GM19043 (cell line): ENCODE data around the gene FYTTD1.
"Not testable (repeated sequence)": the region's sequence is repeated elsewhere in the genome, so short reads cannot be mapped to it uniquely, and the experiment has no call there.

Experiments used
- ATAC-seq: cut with Tn5 transposase; IDR thresholded peaks from one replicate; pipeline ENCODE4 v1.9.1; 2021; ENCODE audit warnings: low read depth; ENCODE audit not compliant: unreplicated experiment

FYTTD1 gene, protein sequence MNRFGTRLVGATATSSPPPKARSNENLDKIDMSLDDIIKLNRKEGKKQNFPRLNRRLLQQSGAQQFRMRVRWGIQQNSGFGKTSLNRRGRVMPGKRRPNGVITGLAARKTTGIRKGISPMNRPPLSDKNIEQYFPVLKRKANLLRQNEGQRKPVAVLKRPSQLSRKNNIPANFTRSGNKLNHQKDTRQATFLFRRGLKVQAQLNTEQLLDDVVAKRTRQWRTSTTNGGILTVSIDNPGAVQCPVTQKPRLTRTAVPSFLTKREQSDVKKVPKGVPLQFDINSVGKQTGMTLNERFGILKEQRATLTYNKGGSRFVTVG

DNA sequence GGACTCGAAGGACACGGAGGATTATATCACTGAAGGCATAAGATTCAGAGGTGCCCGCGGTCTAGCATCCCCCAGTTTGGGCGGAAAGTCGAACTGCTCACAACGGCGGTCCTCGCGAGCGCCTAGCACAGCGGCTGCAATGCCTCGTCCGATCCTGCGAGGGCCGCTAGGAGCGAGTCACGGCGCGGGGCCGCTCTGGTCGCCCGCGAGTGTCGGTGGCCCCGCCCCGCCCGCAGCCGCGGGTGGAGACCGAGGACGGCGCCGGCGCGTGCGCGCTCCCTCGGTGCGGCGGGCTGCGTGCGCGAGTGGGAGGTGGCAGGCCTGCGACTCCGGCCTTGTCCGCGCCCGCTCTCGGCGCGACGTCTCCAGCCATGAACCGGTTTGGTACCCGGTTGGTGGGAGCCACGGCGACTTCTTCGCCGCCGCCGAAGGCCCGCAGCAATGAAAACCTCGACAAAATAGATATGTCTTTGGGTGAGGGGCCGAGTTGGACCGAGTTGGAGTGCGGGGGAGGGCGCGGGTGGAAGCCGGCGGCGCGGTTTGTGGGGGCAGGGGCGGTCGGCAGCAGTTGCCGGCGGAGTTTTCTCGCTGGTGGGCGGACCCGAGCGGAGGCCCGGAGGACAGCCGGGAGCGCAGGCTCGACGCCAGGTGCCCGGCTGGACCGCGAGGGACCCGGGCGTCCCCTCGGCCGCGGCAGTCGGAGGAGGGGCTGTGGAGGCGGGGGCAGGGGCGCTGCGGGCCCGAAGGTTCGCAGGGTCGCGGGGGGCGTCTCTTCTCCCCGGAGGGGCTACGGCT, at the start of gene FYTTD1:
FYTTD1 (plus strand) TSS at position 283 of the 795 bp plus-strand sequence; CDS start at position 372, 89 bp downstream.
- ATAC-seq: peak; percentile 77

DNA sequence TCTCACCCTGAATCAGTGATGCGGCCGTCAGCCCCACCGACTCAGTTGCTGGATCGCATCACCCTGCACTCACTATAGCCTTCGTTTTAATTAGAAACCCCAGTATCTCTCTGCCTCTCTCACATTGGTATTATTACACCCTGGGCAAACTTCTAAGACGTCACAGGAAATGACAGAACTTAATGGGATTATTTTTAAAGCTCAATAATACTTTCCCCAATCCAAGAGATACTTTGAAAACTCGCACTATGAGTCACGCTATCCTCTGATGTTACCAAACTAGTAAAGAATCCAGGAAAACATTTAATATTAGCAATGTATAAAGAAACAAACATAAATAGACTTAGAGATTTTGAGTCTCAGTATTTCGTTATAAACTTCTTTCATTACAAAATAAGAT, 49.6 kb upstream of the FYTTD1 start:
- no peak for ATAC-seq

DNA sequence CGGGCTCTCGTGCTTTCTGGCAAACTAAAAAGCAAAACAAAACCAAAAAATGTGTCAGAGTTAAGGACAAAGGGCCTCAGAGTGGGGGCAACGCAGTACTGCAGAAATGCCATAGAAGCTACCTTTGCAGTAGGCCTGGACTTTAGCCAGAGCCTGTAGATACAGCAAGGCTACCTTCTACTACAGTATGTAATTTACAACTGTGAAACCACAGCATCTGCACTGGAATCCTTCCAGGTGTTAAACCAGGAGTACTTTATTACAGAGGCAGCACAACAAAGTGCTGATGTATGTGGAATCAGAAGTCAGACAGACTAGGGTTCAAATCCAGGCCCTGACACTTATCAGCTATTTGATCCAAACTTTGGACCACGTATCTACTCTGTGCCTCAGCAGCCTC, 47.8 kb upstream of the FYTTD1 start:
- ATAC-seq: no peak

DNA sequence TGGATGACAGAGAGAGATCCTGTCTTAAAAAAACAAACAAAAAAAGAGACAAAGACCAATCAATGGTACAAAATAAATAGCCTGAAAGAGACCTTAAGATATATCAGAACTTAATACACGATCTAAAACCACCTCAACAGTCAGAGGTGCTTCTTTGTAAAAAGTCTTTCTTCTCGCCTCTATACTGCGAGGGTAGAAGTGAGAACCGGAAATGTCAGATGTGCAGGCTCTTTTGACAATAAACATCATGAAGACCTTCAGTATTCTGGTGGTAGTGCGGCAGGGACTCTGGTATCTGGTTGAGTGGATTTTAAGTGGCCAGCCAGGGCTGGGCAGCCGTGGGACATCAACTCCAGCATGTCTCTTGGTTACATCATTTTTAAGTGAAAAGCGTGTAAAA, 43.0 kb upstream of the FYTTD1 start:
- no peak for ATAC-seq

DNA sequence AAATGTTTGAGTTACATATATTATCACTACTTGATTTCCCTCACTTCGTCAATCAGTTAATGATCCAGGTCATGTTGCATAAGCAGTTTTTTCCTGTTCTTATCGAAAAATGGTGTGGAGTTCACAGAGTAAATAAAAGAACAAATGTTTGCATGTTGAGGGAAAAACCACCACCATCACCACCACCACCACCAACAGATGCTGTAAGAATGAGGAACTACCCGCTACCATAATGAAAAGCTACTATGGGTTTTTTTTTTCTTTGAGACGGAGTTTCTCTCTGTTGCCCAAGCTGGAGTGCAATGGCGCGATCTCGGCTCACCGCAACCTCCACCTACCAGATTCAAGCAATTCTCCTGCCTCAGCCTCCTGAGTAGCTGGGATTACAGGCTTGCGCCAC, 40.5 kb upstream of the FYTTD1 start:
- ATAC-seq: no peak

DNA sequence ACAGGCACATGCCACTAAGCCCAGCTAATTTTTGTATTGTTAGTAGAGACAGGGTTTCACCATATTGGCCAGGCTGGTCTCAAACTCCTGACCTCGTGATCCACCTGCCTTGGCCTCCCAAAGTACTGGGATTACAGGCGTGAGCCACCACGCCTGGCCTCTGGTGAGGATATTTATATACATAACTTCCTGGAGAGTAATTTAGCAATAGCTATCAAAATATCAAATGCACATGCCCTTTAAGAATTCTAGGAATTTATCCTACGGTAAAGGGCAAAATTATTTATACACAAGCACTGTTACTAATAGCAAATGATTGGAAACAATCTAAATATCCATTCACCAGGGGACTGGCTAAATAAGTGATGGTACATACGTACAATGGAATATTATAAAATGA, 38.7 kb upstream of the FYTTD1 start:
- not testable (repeated sequence) for ATAC-seq

DNA sequence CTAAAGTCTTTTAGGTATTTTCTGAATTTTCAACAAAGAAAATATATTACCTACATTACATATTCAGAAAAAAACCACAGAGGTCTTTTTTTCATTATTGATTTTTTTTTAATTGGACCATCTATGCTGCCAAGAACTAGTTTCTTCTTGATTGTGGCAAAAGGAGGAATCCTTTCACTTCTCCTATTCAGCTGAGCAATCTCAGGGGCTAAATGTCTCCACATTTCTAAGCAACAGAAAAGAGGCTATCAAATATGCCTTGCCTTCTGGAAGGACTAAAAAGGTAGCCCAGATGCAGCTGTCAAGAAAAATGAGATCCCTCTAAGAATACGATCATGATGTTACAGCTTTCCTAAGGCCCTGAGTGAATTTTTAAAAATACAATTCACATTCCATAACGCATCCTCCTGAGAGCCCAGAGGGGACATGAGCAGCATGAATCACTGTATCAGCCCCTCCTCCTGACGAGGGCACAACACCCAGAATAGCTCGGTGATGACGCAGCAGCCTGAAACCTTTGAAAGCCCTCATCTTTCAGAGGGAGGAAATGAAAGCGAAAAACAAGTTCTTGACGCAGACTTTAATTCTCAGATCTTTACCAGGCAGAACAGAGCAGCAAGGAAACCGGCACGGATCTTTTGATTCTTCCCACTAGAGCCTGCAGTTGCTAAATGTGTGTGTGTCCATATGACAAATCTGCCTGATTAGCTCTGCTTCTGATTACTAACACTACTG, 37.5 kb upstream of the FYTTD1 start:
- peak; percentile 86 for ATAC-seq

DNA sequence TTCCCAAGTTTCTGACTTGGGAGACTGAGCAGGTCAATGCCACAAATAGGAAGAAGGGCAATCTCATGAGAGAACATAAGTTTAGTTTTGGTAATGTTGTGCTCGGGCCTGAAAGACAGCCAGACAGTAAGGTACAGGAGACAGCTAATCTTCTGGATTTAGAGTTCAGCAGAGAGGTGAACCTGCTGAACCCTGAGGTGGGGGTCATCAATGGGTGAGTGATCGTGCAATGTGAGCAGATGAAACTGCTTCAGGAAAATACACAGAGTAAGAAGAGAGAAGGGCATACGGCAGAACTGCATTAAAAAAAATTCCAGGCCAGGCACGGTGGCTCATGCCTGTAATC, 36.2 kb upstream of the FYTTD1 start:
- ATAC-seq: no peak

DNA sequence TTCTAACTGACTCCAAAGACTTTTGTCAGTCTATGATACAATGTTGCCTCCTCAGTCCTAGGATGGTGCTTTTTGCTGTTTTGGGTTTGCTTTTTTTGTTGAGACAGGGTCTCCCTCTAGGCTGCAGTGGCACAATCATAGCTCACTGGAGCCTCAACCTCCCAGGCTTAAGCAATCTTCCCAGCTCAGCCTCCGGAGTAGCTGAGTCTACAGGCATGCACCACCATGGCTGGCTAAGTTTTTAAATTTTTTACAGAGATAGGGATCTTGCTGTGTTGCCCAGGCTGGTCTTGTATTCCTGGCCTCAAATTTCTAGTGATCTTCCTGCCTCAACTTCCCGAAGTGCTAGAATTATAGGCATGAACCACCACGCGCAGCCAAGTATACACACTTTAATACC, 35.4 kb upstream of the FYTTD1 start:
- ATAC-seq: no peak

DNA sequence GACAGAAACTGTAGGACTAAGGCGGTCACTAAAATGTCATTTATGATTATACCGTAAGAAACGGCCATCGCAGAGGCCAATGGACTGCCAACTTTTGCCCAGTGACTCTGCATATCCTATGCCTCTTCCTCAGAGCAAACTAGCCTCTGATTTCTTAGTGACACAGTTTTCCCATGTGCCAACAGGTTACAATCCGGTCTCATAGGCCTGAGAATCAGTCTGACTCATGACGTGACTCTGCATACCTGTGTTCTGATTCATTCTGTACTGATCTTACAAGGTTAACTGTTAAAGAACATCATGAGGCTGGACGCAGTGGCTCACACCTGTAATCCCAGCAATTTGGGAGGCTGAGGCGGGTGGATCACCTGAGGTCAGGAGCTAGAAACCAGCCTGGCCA, 30.8 kb upstream of the FYTTD1 start:
- no peak for ATAC-seq

DNA sequence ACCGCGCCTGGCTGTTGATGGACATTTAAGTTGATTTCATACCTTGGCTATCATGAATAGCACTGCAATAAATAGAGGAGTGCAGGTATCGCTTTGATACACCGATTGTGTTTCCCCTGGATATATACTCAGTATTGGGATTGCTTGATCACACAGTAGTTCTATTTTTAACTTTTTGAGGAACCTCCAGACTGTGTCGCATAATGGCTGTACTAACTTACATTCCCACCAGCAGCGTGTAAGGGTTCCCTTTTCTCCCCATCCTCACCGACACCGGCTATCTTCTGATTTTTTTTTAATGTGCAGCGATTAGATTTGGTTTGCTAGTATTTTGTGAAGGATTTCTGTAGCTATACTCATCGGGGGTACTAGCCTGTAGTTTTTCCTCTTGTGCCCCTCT, 29.0 kb upstream of the FYTTD1 start:
- ATAC-seq: no peak

DNA sequence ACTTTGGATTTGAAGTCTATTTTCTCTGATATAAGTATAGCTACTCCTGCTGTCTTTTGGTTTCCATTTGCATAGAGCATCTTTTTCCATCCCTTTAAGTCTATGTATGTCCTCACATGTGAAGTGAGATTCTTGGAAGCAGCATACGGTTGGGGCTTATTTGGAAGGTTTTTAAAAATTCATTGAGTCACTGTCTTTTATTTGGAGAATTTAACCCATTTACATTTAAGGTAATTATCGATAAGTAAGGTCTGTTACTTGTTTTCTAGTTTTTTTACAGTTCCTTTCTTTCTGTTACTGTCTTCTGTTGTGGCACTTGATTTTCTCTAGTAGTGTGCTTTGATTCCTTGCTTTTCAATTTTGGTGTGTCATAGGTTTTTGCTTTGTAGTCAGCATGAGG, 26.9 kb upstream of the FYTTD1 start:
- ATAC-seq: no peak

DNA sequence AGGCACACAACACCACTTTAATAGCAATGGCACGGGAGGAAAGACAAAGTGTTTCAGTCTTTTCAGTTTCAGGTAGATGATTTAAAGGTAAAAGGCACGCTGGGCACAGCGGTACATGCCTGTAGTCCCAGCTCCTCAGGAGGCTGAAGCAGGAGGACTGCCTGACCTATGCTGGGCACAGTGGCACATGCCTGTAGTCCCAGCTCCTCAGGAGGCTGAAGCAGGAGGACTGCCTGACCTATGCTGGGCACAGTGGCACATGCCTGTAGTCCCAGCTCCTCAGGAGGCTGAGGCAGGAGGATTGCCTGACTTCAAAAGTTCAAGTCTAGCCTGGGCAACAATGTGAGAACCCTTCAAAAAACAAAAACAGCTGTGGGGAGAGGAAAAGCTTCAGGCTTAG, 21.8 kb upstream of the FYTTD1 start:
- ATAC-seq: not testable (repeated sequence)

DNA sequence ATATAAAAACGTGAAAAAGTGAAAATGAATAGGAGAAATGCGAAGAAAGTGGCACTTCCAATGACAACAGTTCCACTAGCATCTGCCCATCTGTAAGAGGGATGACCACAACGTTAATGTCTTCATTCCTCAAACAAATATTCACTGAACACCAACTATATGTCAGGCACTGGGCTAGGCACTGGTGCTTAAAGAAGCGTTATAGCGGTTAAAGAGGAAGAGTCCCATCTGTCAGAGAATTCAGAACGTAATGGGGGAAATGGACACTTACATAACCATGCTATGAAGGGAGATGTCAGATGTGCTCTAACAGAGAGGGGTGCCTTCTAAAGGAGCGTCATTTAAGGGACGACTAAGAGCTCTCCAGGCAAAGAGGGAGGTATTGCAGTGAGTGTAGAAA, 21.2 kb upstream of the FYTTD1 start:
- ATAC-seq: no peak

DNA sequence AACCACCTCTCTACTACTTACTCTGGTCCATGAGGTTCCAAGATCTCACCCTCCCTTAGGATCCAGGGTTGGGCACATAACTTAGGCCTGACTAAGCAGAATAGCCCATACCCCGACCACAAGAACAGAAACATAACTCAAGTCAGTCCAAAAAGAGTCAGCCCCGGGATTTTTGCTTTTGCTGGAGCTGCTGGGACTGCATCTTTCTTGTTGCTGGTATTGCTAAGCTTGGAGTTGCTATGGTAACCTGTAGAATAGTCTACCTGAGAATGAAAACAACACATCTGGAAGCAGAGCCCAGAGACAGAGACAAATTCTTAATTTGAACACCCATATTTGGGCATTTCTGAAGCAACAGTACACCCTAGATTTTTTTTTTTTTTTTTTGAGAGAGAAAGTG, 19.5 kb upstream of the FYTTD1 start:
- no peak for ATAC-seq

DNA sequence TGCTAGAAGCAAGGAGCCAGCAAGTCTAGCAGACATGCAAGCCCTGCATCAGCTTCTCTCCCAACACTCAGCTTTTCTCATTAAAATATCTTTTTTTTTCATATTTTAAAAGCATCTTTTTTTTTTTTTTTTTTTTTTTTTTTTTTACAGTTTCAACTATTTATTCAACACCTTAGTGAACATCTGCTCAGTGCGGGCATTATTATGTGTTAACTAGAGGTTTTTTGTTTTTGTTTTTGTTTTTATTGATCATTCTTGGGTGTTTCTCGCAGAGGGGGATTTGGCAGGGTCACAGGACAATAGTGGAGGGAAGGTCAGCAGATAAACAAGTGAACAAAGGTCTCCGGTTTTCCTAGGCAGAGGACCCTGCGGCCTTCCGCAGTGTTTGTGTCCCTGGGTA, 18.9 kb upstream of the FYTTD1 start:
- ATAC-seq: not testable (repeated sequence)

DNA sequence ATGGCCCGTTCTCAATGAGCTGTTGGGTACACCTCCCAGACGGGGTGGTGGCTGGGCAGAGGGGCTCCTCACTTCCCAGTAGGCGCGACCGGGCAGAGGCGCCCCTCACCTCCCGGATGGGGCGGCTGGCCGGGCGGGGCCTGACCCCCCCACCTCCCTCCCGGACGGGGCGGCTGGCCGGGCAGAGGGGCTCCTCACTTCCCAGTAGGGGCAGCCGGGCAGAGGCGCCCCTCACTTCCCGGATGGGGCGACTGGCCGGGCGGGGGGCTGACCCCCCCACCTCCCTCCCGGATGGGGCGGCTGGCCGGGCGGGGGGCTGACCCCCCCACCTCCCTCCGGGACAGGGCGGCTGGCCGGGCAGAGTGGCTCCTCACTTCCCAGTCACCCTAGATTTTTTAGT, 18.2 kb upstream of the FYTTD1 start:
- ATAC-seq: not testable (repeated sequence)

DNA sequence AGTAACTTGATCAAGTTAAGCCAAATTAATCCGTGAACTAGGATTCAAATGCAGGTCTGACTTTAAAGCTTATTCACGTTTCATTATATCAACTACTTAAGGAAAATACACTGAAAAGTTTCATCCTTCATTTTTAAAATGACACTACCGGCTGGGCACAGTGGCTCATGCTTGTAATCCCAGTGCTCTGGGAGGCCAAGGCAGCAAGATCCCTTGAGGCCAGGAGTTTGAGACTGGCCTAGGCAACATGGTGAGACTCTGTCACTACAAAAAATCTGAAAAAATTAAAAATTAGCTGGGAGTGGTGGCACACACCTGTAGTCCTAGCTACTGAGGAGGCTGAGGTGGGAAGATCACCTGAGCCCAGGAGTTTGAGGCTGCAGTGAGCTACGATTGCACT, 16.6 kb upstream of the FYTTD1 start:
- ATAC-seq: no peak

DNA sequence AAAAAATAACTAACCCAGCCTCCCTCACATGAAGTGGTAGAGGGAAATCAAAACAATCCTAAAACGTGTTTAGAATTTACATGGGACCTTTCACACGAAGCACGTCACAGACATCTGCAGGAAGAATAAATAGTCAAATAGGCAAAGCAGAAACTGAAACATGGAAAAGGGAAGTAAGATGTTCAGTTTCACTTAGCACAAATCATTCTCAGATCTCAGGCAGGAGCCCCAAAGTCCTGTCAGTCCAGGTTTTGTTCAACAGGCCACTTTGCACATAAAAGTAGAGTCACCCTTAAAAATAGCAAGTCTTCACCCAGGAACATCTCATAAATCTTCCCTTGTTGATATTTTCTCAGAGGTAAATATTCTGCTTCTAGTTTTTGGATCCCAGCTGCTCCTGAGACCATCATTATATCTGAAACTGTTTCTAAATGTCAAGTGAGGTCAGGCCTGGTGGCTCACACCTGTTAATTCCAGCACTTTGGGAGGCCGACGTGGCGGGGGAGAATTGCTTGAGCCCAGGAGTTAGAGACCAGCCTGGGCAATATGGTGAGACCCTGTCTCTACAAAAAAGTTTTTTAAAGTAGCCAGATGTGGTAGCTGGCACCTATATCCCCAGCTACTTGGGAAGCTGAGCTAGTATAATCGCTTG, 14.9 kb upstream of the FYTTD1 start:
- ATAC-seq: peak; percentile 46

DNA sequence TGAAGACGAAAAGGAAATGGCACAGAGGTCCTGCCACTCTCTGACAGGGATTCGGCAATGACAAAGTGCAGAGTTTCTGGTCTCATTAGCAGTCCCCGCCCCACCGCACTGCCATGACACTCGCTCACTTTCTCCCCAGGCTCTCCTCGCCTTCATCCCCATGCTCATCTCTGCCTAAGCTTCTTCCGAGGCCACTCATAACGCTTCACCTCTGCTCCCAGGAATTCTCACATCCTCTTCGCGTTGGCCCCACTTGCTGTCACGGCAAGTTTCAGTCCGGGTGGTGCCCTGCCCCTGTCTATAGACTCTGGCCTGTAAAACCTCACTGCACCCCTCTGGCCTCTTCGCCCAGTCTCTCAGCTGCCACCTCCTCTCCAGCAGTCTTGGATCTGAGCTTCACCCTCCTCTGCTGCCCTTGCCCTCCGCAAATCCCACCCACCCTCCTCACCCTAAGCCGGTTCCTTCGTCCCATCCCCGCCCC, 13.6 kb upstream of the FYTTD1 start:
- no peak for ATAC-seq
